Neural progenitor cell (in vitro differentiated cells): ENCODE measurements around the gene RPL14.

Experiments
- EZH2 ChIP-seq: fragments of 200-600 bp; sonication (generic); IDR thresholded peaks from 2 replicates; pipeline ENCODE4 v1.6.1; 2017; ENCODE audit warnings: antibody characterized with exemption, mild to moderate bottlenecking, moderate library complexity
- TF ChIP-seq, protein P1 (sequence below): fragments of 200-600 bp; sonication (generic); IDR thresholded peaks from 2 replicates; pipeline ENCODE4 v1.5.1; 2017; ENCODE audit warnings: antibody characterized with exemption, mild to moderate bottlenecking

DNA sequence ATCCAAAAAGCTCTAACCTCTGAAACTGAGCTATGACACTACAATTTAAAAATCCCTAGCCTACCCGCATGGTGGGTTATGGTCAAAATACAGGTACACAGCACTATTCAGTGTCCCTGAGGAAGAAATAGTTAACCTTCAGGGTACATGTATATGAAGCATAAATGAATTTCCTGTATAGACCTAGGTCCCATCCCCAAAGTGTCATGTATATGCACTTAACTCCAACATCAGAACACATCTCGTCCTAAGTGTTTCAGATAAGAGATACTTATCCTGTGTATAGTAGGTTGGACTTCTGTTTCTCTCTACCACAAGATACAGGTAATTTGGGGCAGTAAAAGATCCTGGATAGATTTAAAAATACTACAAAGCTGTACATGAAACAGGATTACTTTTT is 6.4 kb downstream of the RPL14 start:
- TF ChIP-seq, protein P1, sequence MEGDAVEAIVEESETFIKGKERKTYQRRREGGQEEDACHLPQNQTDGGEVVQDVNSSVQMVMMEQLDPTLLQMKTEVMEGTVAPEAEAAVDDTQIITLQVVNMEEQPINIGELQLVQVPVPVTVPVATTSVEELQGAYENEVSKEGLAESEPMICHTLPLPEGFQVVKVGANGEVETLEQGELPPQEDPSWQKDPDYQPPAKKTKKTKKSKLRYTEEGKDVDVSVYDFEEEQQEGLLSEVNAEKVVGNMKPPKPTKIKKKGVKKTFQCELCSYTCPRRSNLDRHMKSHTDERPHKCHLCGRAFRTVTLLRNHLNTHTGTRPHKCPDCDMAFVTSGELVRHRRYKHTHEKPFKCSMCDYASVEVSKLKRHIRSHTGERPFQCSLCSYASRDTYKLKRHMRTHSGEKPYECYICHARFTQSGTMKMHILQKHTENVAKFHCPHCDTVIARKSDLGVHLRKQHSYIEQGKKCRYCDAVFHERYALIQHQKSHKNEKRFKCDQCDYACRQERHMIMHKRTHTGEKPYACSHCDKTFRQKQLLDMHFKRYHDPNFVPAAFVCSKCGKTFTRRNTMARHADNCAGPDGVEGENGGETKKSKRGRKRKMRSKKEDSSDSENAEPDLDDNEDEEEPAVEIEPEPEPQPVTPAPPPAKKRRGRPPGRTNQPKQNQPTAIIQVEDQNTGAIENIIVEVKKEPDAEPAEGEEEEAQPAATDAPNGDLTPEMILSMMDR = no peak
- no peak for TF ChIP-seq EZH2
